DND-41 (cell line): ENCODE measurements around the gene DNAJC30.

ENCODE experiments used
- CTCF ChIP-seq: IDR thresholded peaks from 2 replicates; pipeline ENCODE4 v1.5.1; 2012; ENCODE audit warnings: borderline replicate concordance, low read length, moderate library complexity, mild to moderate bottlenecking; ENCODE audit not compliant: poor library complexity, severe bottlenecking; ENCODE audit errors: extremely low read depth
- EZH2 ChIP-seq: IDR thresholded peaks from 3 replicates; pipeline ENCODE4 v1.6.1; 2012; ENCODE audit warnings: borderline replicate concordance, low read depth, mild to moderate bottlenecking, moderate library complexity, low read length, inconsistent platforms; ENCODE audit not compliant: severe bottlenecking

GRCh38 chr7:73681031-73681430 lies 2.2 kb downstream of the DNAJC30 start:
- TF ChIP-seq CTCF (no peak), EZH2 (no peak)
